PC-3 (cell line): ENCODE data around the gene HOXB6. TPM values are rescaled to one million over a fixed set of nuclear protein-coding genes. Genes with fewer than 3 reads are reported as not detected.

Experiments
- ATAC-seq: fragments of 200-7000 bp; cut with Tn5 transposase; 2 replicates; pipeline ENCODE4 v1.9.1; 2020; ENCODE audit warnings: mild to moderate bottlenecking, moderate library complexity
- BruUV-seq: library from RNA; stranded (reverse); fragments of 400-500 nt; replicated peaks from 2 replicates; lab custom pipeline; 2021; lab: Mats Ljungman, UMichigan
- CTCF ChIA-PET: fragments of 300-600 bp; sonication (Branson Sonifier 250); formaldehyde crosslinking; loops from one replicate; lab custom pipeline; 2022; ENCODE audit warnings: antibody characterized with exemption; lab: Charles Lee
- POLR2A ChIA-PET: fragments of 300-600 bp; sonication (Branson Sonifier 250); formaldehyde crosslinking; loops from one replicate; lab custom pipeline; 2022; ENCODE audit warnings: antibody characterized with exemption; ENCODE audit not compliant: unreplicated experiment; lab: Charles Lee
- DNase-seq: peaks from one replicate; pipeline ENCODE4 v3.0.0-alpha.2; 2015
- H2AFZ ChIP-seq: fragments of 300-600 bp; sonication (generic); 2 replicates; pipeline ENCODE4 v1.6.0; 2016; ENCODE audit warnings: antibody characterized with exemption, low read length
- H3F3A ChIP-seq: fragments of 300-600 bp; sonication (generic); one replicate; pipeline ENCODE4 v1.6.0; 2017; ENCODE audit warnings: antibody characterized with exemption, low read length, control low read depth, mild to moderate bottlenecking; ENCODE audit not compliant: unreplicated experiment
- H3K27ac ChIP-seq: fragments of 300-600 bp; sonication (generic); 2 replicates; pipeline ENCODE4 v1.5.1; 2016; ENCODE audit warnings: mild to moderate bottlenecking, low read length
- H3K27me3 ChIP-seq: fragments of 300-600 bp; sonication (generic); 2 replicates; pipeline ENCODE4 v1.6.1; 2016; ENCODE audit warnings: low read length, mixed read lengths
- H3K36me3 ChIP-seq: fragments of 300-600 bp; sonication (generic); 2 replicates; pipeline ENCODE4 v1.6.1; 2016; ENCODE audit warnings: low read depth, mixed run types, low read length, mixed read lengths
- H3K4me1 ChIP-seq: fragments of 300-600 bp; sonication (generic); 2 replicates; pipeline ENCODE4 v1.5.1; 2016; ENCODE audit warnings: low read length; ENCODE audit not compliant: insufficient read depth
- H3K4me2 ChIP-seq: fragments of 300-600 bp; sonication (generic); 2 replicates; pipeline ENCODE4 v1.6.0; 2016; ENCODE audit warnings: low read length
- H3K4me3 ChIP-seq: fragments of 300-600 bp; sonication (generic); 2 replicates; pipeline ENCODE4 v1.5.1; 2016; ENCODE audit warnings: mild to moderate bottlenecking, low read length, mixed read lengths
- H3K79me2 ChIP-seq: fragments of 300-600 bp; sonication (generic); 2 replicates; pipeline ENCODE4 v1.6.1; 2017; ENCODE audit warnings: low read length, mixed read lengths
- H3K9ac ChIP-seq: fragments of 300-600 bp; sonication (generic); 2 replicates; pipeline ENCODE4 v1.6.0; 2016; ENCODE audit warnings: mild to moderate bottlenecking, low read length
- H3K9me2 ChIP-seq: fragments of 300-600 bp; sonication (generic); replicated peaks from 2 replicates; pipeline ENCODE4 v1.6.1; 2016; ENCODE audit warnings: mixed run types, low read length, mixed read lengths
- H3K9me3 ChIP-seq: fragments of 300-600 bp; sonication (generic); 2 replicates; pipeline ENCODE4 v1.6.1; 2016; ENCODE audit warnings: low read length, mixed read lengths
- H4K20me1 ChIP-seq: fragments of 300-600 bp; sonication (generic); 2 replicates; pipeline ENCODE4 v1.6.1; 2016; ENCODE audit warnings: low read length, mixed read lengths
- EZH2 ChIP-seq: fragments of 300-600 bp; sonication (generic); IDR thresholded peaks from one replicate; pipeline ENCODE4 v1.6.1; 2017; ENCODE audit warnings: antibody characterized with exemption, mild to moderate bottlenecking, low read length; ENCODE audit not compliant: unreplicated experiment
- EZH2phosphoT487 ChIP-seq: fragments of 300-600 bp; sonication (generic); IDR thresholded peaks from 2 replicates; pipeline ENCODE4 v1.6.1; 2018; ENCODE audit warnings: mild to moderate bottlenecking, antibody characterized with exemption, low read length, borderline replicate concordance
- intact Hi-C: fragments of 100-400 bp; cut with micrococcal nuclease; formaldehyde crosslinking; loops from 2 replicates; pipeline ENCODE4 v1.9.0; 2023
- total RNA-seq: library from RNA; depleted of rRNA; stranded (reverse); fragments of >200 nt; gene quantifications from 2 replicates; pipeline ENCODE4 v1.2.3, GENCODE V29; 2014
- TF ChIP-seq, protein P1 (sequence below): fragments of 300-600 bp; sonication (generic); conservative IDR thresholded peaks from 2 replicates; pipeline ENCODE4 v1.5.1; 2017; ENCODE audit warnings: antibody characterized with exemption, low read depth, mild to moderate bottlenecking, low read length

Gene HOXB6
- total RNA-seq, 1 experiment from 2014 or later, result 9.5 TPM

DNA sequence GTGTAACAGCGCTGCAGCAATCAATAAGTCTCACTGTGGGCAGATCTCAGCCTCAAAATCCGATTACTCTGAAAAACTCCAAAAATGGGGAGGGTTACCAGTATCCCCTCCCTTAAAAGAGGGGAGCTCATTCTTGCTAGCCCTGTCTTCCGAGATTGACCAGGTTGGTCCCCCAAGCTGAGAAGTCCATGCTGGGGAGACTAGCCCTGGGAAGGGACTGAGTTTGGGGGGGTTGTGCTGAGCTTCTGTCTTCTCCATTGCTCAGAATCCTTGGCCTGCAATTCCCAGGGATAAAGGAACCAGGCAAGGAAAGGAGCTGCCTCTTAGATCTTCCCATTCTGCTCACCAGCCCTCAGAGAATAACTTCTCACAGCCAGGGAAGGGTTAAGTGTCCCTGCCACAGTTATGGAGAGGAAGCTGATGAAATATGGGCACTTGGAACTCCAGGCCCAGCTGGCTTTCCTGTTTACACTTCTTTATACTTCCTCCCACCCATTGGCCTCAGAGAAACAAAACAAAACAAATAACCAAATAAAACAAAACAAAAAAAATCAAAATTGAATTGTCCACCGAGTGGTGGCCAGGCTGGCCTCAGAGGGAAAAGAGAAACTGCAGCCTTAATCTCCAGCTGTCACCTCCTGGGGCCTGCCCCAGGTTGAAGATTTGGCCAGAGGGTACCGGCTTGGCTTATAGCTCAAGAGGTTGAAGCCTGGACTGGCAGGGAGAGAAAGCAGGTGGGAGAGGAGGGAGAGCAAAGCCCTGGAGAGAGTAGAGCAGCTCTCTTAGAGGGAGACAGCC, 17.3 kb downstream of the HOXB6 start:
- H3K27me3 ChIP-seq, result no peaks in the 10 kb centered on the region
- no peaks in the 10 kb centered on the region for H3F3A ChIP-seq
- no peak overlapping the region for H3K9ac ChIP-seq
- CTCF ChIA-PET, result interaction anchor here (0.6 to 1.6 kb wide), 4 partner anchors 131 to 254 kb away, joined by 3 read pairs; no protein-coding TSS in a partner anchor
- H2AFZ ChIP-seq, result no peak overlapping the region
- 0 out of 2 replicates have a peak, but pooled peaks cover 6% of the 10 kb centered on the region for H3K79me2 ChIP-seq
- no peaks in the 10 kb centered on the region for H3K9me2 ChIP-seq
- no peaks in the 10 kb centered on the region for H3K9me3 ChIP-seq
- no peak overlapping the region for H3K4me3 ChIP-seq
- no TSS peak for BruUV-seq
- DNase-seq, result no peak
- no peak for ATAC-seq
- no peak for TF ChIP-seq EZH2
- TF ChIP-seq, protein P1, sequence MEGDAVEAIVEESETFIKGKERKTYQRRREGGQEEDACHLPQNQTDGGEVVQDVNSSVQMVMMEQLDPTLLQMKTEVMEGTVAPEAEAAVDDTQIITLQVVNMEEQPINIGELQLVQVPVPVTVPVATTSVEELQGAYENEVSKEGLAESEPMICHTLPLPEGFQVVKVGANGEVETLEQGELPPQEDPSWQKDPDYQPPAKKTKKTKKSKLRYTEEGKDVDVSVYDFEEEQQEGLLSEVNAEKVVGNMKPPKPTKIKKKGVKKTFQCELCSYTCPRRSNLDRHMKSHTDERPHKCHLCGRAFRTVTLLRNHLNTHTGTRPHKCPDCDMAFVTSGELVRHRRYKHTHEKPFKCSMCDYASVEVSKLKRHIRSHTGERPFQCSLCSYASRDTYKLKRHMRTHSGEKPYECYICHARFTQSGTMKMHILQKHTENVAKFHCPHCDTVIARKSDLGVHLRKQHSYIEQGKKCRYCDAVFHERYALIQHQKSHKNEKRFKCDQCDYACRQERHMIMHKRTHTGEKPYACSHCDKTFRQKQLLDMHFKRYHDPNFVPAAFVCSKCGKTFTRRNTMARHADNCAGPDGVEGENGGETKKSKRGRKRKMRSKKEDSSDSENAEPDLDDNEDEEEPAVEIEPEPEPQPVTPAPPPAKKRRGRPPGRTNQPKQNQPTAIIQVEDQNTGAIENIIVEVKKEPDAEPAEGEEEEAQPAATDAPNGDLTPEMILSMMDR, result no peak
- TF ChIP-seq EZH2phosphoT487, result no peak
- intact Hi-C loops, result no loop called here
- H4K20me1 ChIP-seq, result no peaks in the 10 kb centered on the region
- H3K4me2 ChIP-seq, result no peak overlapping the region
- no peak overlapping the region for H3K27ac ChIP-seq
- H3K36me3 ChIP-seq, result no peaks in the 10 kb centered on the region
- peaks cover 22% of the 10 kb centered on the region for H3K4me1 ChIP-seq
- POLR2A ChIA-PET, result interaction anchor here (0.5 to 1.1 kb wide), 3 partner anchors 115 to 322 kb away, joined by 3 to 5 read pairs (median 3); no protein-coding TSS in a partner anchor

DNA sequence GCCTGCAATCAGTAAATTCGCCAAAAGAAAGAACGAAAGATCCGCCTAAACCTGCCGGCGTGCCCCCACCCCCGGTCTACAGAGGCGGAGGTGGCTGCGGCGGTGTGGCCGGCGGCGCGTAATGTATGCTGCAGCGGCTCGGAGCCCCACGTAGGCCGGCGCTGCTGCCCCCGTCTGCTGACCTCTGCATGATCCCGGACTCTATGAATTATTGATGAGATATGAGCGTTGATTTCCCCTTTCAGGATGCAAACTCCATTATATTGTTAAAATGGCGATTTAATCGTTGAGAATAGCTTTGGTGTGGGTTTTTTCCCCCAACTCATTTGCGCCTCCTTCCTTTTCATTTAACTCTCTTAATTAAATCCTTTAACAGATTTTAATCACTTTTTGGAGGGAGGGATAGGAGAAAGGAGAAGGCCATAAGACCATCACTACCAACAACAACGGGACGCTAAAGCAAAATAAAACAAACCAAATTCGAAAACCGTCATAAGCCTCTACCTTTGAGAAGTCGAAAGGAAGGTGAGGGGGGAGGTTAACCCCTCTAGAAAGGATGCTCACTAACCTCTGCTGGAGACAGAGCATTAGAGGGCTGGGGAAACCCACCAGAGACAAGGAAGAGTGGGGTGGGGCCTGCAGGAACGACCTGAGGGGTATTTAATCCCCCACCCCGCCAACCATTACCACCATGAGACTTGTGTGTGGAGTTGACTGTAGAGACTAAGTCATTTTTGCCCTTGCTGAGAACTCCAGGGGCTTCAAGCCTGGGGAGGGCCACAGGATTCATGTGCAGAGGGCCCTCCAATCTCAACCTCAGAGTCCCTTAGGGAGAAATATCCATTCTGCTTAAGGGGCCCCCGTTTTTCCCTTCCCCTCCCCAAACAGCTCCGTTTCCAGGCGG, 18.2 kb downstream of the HOXB6 start:
- Histone ChIP-seq H4K20me1 (no peaks in the 10 kb centered on the region), H3F3A (no peaks in the 10 kb centered on the region), H3K27ac (no peak overlapping the region), H3K36me3 (no peaks in the 10 kb centered on the region), H3K9ac (peak overlapping the region; percentile 68; the same call in 1 of the 2 replicates), H3K4me3 (peak overlapping the region; percentile 83; the same call in 1 of the 2 replicates), H2AFZ (peak overlapping the region; percentile 93; the same call in 1 of the 2 replicates), H3K4me1 (peaks cover 22% of the 10 kb centered on the region), H3K79me2 (0 out of 2 replicates have a peak, but pooled peaks cover 6% of the 10 kb centered on the region), H3K9me3 (no peaks in the 10 kb centered on the region), H3K4me2 (peak overlapping the region; percentile 97), H3K27me3 (no peaks in the 10 kb centered on the region), H3K9me2 (no peaks in the 10 kb centered on the region)
- TF ChIP-seq EZH2 (no peak), EZH2phosphoT487 (no peak)
- TF ChIP-seq, protein P1, result no peak
- DNase-seq, result no peak
- ChIA-PET CTCF (interaction anchor here (0.6 to 1.0 kb wide), 2 partner anchors 235 to 251 kb away, joined by 3 read pairs; no protein-coding TSS in a partner anchor), POLR2A (interaction anchor here (1.1 kb wide), 1 partner anchor 114 kb away, joined by 5 read pairs; no protein-coding TSS in a partner anchor)
- no peak for ATAC-seq
- intact Hi-C loops, result no loop called here
- BruUV-seq, result no TSS peak
